Sigmoid colon (tissue), 7 donors: ENCODE data around the gene THSD7B. TPM values are rescaled to one million over a fixed set of nuclear protein-coding genes. Genes with fewer than 3 reads are reported as not detected.

Experiments used
- DNase-seq: peaks from one replicate; pipeline ENCODE4 v3.0.0-alpha.2; 2019
- H3K27ac ChIP-seq, 4 donors: fragments of 200-600 bp; sonication (generic); one replicate each; pipeline ENCODE4 v1.5.1; 2016 to 2019; ENCODE audit warnings: mild to moderate bottlenecking in 1 of 4
- H3K27me3 ChIP-seq, 3 donors: fragments of 200-600 bp; sonication (generic); one replicate each; pipeline ENCODE4 v1.5.1; 2019; ENCODE audit warnings: mild to moderate bottlenecking in 1 of 3
- H3K36me3 ChIP-seq, 4 donors: fragments of 200-600 bp; sonication (generic); one replicate each; pipeline ENCODE4 v1.5.1; 2016 to 2019
- H3K4me1 ChIP-seq, 4 donors: fragments of 200-600 bp; sonication (generic); one replicate each; pipeline ENCODE4 v1.5.1; 2017 to 2019
- H3K4me3 ChIP-seq, 4 donors: fragments of 200-600 bp; sonication (generic); one replicate each; pipeline ENCODE4 v1.5.1; 2017 to 2019; ENCODE audit warnings: mild to moderate bottlenecking in 2 of 4, moderate library complexity in 1 of 4
- H3K9me3 ChIP-seq, 4 donors: fragments of 200-600 bp in 3 of 4; sonication (generic) in 3 of 4; one replicate each; pipeline versions ENCODE4 v1.5.1 to v1.6.1; 2013 to 2019
- EP300 ChIP-seq, 4 donors: sonication (generic); formaldehyde crosslinking; IDR thresholded peaks; one replicate each; pipeline ENCODE4 v1.6.1; 2017; ENCODE audit warnings: antibody characterized with exemption in 4 of 4
- POLR2A ChIP-seq, 2 donors: fragments of 450-650 bp; IDR thresholded peaks; one replicate each; pipeline ENCODE4 v1.6.1; 2016; ENCODE audit warnings: antibody characterized with exemption in 2 of 2, mild to moderate bottlenecking in 2 of 2, moderate library complexity in 2 of 2
- POLR2AphosphoS5 ChIP-seq, 4 donors: sonication (generic); formaldehyde crosslinking; IDR thresholded peaks; one replicate each; pipeline ENCODE4 v1.6.1; 2017; ENCODE audit warnings: antibody characterized with exemption in 4 of 4
- WGBS, 2 donors: extraction: QIAGEN DNeasy Blood & Tissue Kit; methylation state at CpG; one replicate each; pipeline ENCODE4 v1.1.7; 2013; 5-methylcytosine and 5-hydroxymethylcytosine counted together
- intact Hi-C: fragments of 100-400 bp; cut with DNase I; formaldehyde crosslinking; loops from one replicate; pipeline ENCODE4 v1.15.1; 2023
- polyA plus RNA-seq, 3 donors: library from polyadenylated mRNA; stranded (reverse); fragments of 200-250 nt; gene quantifications; one replicate each; pipeline ENCODE4 v1.2.3, GENCODE V29; 2013
- total RNA-seq, 4 donors: library from RNA; depleted of rRNA; stranded (reverse); fragments of >200 nt; gene quantifications; one replicate each; pipeline ENCODE4 v1.1.0, GENCODE V29; 2016
- TF ChIP-seq, protein P1 (sequence below), 4 experiments: fragments of 450-650 bp in 3 of 4; fragments of 200-600 bp in 1 of 4; IDR thresholded peaks; one replicate each; pipeline ENCODE4 v1.5.1; 2016 to 2019; ENCODE audit warnings: antibody characterized with exemption in 4 of 4, mild to moderate bottlenecking in 3 of 4, moderate library complexity in 2 of 4
- donor health status: healthy with polysubstance abuse.
- donor health status: Bipolar disorder and iron deficiency.
- donor health status: healthy.

THSD7B gene
- total and polyA plus RNA-seq, 7 donors: 0.16 to 0.83 (median 0.27) TPM; not detected in 2

DNA sequence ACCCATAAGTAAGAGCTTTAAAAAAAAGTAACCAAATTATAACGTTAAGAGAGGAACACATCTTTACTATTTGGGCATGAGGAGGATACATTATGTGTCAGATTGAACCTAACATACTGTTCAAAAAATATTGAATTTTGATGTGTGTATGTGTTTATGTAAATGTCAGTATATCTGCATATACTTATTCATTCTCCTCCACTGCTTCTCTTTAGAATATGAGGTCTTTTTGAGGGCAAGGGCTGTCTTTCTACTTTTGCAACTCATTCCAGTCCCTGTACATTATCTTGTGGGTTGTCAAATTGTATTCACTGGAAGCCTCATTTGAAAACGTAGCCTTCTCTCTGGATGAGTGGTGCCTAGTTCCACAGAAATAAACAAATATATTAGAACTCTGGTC, 689.5 kb downstream of the THSD7B start:
- H3K4me3 ChIP-seq: no peak overlapping the region
- DNase-seq: no peak
- TF ChIP-seq POLR2AphosphoS5 (IDR thresholded peaks at IDR 0.05): no peak
- no peak for TF ChIP-seq EP300 (IDR thresholded peaks at IDR 0.05)
- TF ChIP-seq, protein P1, sequence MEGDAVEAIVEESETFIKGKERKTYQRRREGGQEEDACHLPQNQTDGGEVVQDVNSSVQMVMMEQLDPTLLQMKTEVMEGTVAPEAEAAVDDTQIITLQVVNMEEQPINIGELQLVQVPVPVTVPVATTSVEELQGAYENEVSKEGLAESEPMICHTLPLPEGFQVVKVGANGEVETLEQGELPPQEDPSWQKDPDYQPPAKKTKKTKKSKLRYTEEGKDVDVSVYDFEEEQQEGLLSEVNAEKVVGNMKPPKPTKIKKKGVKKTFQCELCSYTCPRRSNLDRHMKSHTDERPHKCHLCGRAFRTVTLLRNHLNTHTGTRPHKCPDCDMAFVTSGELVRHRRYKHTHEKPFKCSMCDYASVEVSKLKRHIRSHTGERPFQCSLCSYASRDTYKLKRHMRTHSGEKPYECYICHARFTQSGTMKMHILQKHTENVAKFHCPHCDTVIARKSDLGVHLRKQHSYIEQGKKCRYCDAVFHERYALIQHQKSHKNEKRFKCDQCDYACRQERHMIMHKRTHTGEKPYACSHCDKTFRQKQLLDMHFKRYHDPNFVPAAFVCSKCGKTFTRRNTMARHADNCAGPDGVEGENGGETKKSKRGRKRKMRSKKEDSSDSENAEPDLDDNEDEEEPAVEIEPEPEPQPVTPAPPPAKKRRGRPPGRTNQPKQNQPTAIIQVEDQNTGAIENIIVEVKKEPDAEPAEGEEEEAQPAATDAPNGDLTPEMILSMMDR (IDR thresholded peaks at IDR 0.05): no peak
- TF ChIP-seq POLR2A (IDR thresholded peaks at IDR 0.05): no peak
- no peaks in the 10 kb centered on the region for H3K27me3 ChIP-seq
- no peaks in the 10 kb centered on the region for H3K4me1 ChIP-seq
- no peaks in the 10 kb centered on the region for H3K36me3 ChIP-seq
- intact Hi-C loops: no loop called here
- no peaks in the 10 kb centered on the region for H3K9me3 ChIP-seq
- 67 to 72% methylated on average over 2 of the region's 2 CpGs for WGBS, 2 donors
- H3K27ac ChIP-seq: no peak overlapping the region

DNA sequence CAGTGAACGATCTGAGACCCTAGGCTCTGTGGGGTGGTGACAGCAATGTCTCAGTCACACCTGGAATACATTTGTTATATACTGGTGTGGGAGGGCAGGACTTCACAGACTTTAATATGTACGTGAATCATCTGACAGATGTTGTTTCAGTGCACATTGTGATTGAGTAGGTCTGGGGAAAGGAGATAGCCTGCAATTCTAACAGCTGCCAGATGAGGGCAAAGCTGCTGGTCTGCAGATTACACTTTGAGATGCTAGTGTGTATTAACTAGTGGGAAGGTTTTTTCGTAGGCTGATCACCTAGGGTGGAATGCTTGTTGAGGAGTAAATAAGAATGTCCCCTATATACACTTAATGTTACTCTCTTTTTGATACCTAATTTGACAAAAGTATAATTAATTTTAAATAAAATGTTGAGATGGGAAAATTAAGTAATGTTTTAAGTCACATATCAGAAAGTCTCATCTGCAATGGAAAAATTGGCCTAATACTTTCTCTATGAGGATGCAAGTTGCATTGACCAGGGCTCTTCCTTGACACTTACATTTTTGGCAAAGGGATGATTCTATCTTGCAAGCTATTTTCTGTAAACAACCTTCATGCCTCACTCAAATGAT, 702.0 kb downstream of the THSD7B start:
- intact Hi-C loops: no loop called here
- DNase-seq: no peak
- H3K27ac ChIP-seq: no peak overlapping the region
- no peaks in the 10 kb centered on the region for H3K9me3 ChIP-seq
- H3K4me3 ChIP-seq: no peak overlapping the region
- H3K4me1 ChIP-seq: no peaks in the 10 kb centered on the region
- TF ChIP-seq POLR2AphosphoS5 (IDR thresholded peaks at IDR 0.05) (no peak), EP300 (IDR thresholded peaks at IDR 0.05) (no peak), POLR2A (IDR thresholded peaks at IDR 0.05) (no peak)
- TF ChIP-seq, protein P1 (IDR thresholded peaks at IDR 0.05): peak in 1 of 4 experiments; percentile 8
- 30 to 31% methylated on average over 3 of the region's 3 CpGs for WGBS, 2 donors
- H3K36me3 ChIP-seq: no peaks in the 10 kb centered on the region
- no peaks in the 10 kb centered on the region for H3K27me3 ChIP-seq

DNA sequence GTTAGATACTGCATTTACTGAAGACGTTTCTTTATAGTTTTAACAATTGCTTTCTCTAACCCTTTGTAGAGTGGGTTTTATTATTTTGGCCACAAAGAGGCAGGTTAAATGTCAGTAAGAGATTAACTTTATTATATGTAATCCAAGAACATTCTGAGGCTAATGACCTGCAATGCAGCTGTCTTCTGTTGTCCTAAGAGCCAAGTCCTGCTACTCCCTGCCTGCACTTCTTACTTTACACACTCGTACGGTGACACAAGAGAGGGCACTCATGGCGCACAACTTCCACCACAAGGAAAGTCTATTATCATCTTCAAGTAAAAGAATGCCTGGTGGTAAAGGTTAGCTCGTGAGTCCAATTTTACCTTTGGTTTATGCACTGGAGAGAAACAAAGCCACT, 727.9 kb downstream of the THSD7B start:
- H3K36me3 ChIP-seq: no peaks in the 10 kb centered on the region
- 8 to 49% methylated on average over 5 of the region's 5 CpGs for WGBS, 2 donors
- no peak overlapping the region for H3K27ac ChIP-seq
- H3K9me3 ChIP-seq: no peaks in the 10 kb centered on the region
- no peaks in the 10 kb centered on the region for H3K4me1 ChIP-seq
- intact Hi-C loops: no loop called here
- H3K27me3 ChIP-seq: no peaks in the 10 kb centered on the region
- TF ChIP-seq, protein P1 (IDR thresholded peaks at IDR 0.05): no peak
- no peak for DNase-seq
- H3K4me3 ChIP-seq: no peak overlapping the region

DNA sequence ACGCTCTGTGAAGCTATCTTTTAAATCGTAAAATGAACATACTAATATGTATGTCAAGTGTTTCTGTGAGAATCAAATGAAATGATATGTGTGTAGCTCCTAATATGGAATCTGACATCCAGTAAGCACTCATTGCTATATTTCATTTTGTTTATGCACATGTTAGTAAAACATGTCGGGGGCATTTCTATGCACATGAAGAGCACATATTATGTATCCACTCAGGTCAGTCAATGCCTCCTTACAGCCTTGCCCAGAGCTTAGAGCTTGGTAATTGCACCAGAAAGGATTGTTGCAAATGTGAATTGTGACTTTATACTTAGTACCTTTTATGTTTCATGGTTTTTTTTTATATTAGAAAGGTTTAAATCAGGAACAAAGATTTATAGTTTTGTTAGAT, 735.3 kb downstream of the THSD7B start:
- no peak overlapping the region for H3K27ac ChIP-seq
- TF ChIP-seq, protein P1 (IDR thresholded peaks at IDR 0.05): no peak
- no peak for TF ChIP-seq EP300 (IDR thresholded peaks at IDR 0.05)
- no peak for TF ChIP-seq POLR2AphosphoS5 (IDR thresholded peaks at IDR 0.05)
- no peak for TF ChIP-seq POLR2A (IDR thresholded peaks at IDR 0.05)
- no peaks in the 10 kb centered on the region for H3K27me3 ChIP-seq
- H3K36me3 ChIP-seq: no peaks in the 10 kb centered on the region
- DNase-seq: no peak
- intact Hi-C loops: no loop called here
- no peak overlapping the region for H3K4me3 ChIP-seq
- H3K9me3 ChIP-seq: no peaks in the 10 kb centered on the region
- no peaks in the 10 kb centered on the region for H3K4me1 ChIP-seq
- WGBS, 2 donors: 88% methylated on average over 3 of the region's 3 CpGs

DNA sequence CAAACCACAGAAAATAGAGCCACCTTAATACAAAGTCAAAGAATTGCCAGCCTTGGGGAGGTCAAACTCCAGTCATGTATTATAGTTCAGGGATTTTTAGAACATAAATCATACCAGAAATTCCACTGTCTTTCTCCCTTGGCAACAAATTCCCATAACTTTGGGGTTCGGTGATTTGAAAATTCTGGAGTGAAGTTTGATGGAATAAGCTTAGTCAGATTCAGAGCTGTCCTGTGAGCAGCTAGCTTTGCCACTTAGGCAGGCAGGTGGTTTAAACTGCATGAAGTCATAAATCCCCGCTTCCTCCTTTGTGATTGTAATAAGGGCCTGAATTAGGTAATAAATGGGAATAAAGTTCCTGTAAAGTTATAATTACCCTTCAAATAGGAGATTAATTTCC, 741.9 kb downstream of the THSD7B start:
- 21 to 65% methylated on average over 2 of the region's 2 CpGs for WGBS, 2 donors
- TF ChIP-seq POLR2A (IDR thresholded peaks at IDR 0.05) (no peak), POLR2AphosphoS5 (IDR thresholded peaks at IDR 0.05) (no peak), EP300 (IDR thresholded peaks at IDR 0.05) (no peak)
- TF ChIP-seq, protein P1 (IDR thresholded peaks at IDR 0.05): no peak
- Histone ChIP-seq H3K36me3 (no peaks in the 10 kb centered on the region), H3K9me3 (no peaks in the 10 kb centered on the region), H3K27me3 (no peaks in the 10 kb centered on the region), H3K4me3 (no peak overlapping the region), H3K4me1 (no peaks in the 10 kb centered on the region), H3K27ac (no peak overlapping the region)
- intact Hi-C loops: no loop called here
- no peak for DNase-seq
